HG03354 (cell line): Measurements from ENCODE around the gene TNXB.
"Not testable (repeated sequence)": the region's sequence is repeated elsewhere in the genome, so short reads cannot be mapped to it uniquely, and the experiment has no call there.

Source experiments
- ATAC-seq: cut with Tn5 transposase; IDR thresholded peaks from one replicate; pipeline ENCODE4 v1.9.1; 2021; ENCODE audit warnings: mild to moderate bottlenecking; ENCODE audit not compliant: unreplicated experiment, poor library complexity, severe bottlenecking

The TNXB gene

DNA sequence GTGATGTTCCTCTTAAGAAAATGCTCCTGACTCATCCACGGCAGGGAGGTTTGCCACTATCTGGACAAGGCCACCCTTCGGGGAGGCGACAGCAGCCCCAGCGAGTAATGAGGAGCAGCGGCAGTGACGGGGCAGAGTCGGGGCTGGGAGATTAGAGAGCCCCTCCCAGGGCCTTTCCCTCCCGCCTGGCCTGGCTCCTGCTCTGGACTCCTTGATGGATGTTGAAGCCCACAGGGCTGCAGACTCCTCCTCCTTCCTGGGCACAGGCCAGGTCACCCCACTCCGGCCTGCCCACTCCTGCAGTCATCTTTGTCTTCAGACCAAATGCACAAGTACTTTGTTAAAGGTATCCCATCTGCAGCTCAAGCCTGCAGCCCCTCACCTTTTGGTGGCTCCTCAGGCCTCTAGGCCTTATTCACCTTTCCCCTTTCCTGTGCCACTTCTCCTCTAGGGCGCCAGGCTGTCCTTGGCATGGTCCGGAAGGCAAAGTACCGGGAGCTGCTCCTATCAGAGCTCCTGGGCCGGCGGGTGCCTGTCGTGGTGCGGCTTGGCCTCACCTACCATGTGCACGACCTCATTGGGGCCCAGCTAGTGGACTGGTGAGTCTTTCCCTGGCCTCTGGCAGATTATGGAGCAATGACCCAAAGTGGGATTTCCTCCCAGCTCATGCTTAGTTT is 96.1 kb downstream of the TNXB start:
- ATAC-seq, result not testable (repeated sequence)

DNA sequence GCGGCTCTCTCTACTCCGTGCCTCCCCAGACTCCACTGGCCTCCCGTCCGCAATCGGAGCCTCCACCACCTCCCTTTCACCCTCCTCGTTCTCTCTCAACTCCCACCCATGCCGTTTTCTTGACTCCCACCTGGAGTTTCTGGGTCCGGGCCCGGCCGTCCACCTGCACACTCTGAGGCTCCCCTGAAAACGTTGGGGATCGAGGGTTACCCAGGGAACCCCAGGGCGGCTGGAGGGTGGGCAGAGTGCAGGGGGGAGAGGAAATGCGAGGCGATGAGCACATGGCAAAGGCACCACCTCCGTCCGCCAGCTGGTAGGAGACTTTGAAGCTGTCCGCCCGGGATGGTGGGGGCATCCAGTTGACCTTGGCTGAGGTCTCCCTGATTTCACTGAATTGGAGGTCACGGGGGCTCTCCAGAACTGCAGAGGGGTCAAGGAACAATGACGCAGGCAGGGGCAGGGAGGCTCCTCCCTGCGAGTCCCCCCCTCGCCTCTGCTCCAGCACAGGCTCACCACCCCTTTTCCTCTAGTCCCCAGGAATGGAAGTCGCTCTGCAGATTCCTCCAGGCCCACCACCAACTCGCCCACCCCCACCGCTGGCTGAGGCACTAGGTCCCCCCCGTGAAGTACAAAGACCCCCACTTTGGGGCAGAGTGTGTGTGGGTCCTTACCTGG is 98.1 kb downstream of the TNXB start:
- not testable (repeated sequence) for ATAC-seq

DNA sequence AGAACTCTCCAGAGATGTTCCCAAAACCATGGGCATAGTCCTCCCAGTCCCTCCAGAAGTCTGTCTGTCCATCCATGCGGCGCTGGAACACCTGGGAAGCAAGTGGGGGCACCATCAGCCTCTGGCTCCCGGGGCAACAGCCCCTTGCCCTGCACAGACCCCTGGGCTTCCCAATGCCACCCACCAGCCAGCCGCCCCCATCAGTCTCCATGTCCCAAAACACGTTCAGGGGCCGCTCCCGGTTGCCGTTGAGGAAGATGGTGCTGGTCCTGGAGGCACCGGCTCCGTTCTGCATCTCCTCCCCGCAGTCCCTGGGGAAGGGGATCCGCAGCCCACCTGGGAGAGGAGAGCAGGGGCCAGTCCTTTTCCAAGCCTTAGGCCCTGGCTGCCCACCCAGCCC is 99.6 kb downstream of the TNXB start:
- ATAC-seq, result not testable (repeated sequence)

DNA sequence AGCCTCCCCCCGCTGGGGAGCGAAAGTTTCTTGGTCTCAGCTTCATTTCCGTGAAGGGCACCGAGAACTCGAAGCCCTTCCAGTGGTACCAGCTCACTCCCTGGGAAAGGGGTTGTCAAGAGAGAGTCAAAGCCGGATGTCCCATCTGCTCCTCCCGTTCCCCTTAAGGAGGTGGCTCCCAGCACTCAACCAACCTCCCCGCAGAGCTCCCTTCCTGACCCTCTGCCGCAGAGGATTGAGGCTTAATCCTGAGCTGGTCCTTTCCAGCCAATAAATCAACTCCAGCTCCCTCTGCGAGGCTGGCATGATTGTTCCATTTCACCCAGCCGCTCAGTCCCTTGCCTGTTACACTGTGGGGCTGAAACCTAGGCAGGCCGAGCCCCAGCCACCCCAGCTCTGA is 100.5 kb downstream of the TNXB start:
- ATAC-seq, result not testable (repeated sequence)

DNA sequence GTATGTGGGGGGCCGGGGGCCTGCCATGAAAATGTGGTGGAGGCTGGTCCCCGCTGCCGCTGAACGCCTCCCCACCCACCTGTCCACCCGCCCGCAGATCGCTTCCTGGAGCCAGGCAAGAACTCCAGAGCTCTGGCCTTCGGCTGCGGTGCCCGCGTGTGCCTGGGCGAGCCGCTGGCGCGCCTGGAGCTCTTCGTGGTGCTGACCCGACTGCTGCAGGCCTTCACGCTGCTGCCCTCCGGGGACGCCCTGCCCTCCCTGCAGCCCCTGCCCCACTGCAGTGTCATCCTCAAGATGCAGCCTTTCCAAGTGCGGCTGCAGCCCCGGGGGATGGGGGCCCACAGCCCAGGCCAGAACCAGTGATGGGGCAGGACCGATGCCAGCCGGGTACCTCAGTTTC is 101.1 kb downstream of the TNXB start:
- not testable (repeated sequence) for ATAC-seq

DNA sequence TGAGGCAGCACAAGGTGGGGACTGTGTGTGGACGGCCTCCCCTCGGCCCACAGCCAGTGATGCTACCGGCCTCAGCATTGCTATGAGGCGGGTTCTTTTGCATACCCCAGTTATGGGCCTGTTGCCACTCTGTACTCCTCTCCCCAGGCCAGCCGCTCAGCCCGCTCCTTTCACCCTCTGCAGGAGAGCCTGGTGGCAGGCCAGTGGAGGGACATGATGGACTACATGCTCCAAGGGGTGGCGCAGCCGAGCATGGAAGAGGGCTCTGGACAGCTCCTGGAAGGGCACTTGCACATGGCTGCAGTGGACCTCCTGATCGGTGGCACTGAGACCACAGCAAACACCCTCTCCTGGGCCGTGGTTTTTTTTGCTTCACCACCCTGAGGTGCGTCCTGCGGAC is 102.1 kb downstream of the TNXB start:
- not testable (repeated sequence) for ATAC-seq

DNA sequence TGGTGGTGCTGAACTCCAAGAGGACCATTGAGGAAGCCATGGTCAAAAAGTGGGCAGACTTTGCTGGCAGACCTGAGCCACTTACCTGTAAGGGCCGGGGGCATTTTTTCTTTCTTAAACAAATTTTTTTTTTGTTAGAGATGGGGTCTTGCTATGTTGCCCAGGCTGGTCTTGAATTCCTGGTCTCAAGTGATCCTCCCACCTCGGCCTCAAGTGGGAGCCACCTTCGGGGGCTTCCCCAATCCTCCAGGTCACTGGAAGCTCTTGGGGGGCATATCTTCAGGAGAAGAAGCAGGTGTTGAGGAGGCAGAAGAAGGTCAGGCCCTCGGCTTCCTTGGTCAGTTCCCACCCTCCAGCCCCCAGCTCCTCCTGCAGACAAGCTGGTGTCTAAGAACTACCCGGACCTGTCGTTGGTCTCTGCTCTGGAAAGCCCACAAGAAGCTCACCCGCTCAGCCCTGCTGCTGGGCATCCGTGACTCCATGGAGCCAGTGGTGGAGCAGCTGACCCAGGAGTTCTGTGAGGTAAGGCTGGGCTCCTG is 103.1 kb downstream of the TNXB start:
- not testable (repeated sequence) for ATAC-seq

DNA sequence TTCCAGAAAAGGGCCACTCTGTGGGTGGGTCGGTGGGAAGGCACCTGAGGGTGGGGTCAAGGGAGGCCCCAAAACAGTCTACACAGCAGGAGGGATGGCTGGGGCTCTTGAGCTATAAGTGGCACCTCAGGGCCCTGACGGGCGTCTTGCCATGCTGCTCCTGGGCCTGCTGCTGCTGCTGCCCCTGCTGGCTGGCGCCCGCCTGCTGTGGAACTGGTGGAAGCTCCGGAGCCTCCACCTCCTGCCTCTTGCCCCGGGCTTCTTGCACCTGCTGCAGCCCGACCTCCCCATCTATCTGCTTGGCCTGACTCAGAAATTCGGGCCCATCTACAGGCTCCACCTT is 103.6 kb downstream of the TNXB start:
- not testable (repeated sequence) for ATAC-seq

DNA sequence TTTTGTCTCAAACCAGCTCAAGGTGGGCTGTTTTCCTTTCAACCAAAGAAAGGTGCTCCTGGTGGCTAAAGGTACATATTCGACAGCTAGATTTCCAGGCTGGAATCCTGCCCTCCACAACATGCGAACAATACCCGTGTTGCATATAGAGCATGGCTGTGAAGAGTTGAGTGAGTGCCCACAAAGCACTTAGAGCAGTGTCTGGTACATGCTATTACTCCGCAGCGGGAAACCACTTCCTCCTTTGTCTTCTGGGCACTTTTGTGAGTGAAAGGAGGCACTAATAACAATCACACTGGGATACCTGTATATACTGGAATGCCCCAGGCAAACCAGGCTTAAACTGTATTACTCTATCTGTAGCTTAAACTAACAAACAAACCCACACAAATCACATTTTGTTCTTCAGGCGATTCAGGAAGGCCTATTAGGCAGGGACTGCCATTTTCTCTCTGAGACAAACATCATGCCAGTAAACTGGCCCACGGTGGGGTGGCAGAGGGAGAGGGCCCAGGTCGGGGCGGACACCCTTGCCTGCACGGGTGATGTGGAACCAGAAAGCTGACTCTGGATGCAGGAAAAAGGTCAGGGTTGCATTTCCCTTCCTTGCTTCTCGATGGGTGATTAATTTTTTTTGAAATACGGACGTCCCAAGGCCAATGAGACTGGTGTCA is 104.1 kb downstream of the TNXB start:
- ATAC-seq, result not testable (repeated sequence)

DNA sequence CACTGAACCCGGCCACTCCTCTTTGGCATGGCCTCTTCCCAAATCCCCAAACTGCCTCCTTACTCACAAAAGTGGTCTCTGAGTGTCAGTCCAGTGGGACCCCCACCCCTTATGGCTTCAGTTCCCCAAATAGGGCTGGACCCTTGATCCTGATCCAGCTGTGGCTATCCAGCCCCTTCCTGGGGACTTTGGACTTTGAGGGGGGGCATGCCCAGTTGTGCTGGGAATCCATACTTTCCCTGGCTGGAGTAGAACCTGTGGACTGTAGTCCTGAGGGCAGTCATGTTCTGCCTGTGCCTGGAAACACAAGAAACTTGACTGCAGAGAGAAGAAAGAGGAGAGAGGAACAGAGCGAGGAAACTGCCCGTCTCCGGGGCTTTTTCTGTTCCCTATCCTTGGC is 104.7 kb downstream of the TNXB start:
- ATAC-seq, result not testable (repeated sequence)

DNA sequence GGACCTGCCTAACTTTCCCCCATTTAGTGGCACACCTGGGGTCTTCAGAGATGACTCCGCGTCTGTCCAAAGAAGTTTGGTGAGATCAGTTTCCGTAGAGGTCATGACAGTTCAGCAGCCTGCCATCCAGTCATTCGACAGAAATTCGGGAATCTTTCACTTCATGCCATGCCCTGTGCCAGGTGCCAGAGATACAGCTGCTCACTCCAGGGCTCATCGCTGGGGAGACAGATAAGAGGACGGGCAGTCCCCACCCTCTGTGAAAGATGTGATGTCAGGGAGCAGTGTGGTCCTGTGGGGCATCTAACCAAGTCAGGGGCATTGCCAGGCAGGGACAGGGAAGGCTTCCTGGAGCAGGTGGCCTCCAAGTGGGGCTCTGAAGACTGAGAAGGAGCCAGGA is 105.8 kb downstream of the TNXB start:
- ATAC-seq, result not testable (repeated sequence)

DNA sequence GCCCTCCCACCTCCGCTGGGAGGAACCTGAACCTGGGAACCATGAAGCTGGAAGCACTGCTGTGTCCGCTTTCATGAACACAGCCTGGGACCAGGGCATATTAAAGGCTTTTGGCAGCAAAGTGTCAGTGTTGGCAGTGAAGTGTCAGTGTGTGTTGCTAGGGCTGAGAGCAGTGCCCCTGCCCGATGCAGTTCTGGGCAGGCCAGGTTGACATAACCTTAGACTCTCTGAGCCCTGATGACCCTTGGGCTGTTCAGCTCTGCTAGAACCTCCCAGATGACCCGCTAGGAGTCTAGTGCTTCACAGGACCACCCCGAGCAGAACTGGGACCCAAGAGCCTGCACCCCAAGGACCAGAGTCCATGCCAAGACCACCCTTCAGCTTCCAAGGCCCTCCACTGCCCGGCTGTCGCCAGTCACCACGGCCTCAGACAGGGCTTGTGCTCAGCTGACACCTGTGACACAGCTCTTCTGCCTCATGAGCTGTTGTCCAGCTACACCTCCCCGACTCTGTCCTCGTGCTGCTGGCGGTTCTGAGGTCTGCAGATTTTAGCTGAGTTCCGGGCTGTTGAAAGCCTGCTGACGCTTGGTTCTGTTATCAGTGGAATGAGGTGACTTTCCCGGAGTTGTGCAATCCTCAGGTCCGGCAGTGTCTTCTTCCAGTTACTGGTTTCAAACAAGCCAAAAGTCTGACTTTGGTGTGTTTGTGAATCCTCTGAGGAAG is 106.4 kb downstream of the TNXB start:
- not testable (repeated sequence) for ATAC-seq

DNA sequence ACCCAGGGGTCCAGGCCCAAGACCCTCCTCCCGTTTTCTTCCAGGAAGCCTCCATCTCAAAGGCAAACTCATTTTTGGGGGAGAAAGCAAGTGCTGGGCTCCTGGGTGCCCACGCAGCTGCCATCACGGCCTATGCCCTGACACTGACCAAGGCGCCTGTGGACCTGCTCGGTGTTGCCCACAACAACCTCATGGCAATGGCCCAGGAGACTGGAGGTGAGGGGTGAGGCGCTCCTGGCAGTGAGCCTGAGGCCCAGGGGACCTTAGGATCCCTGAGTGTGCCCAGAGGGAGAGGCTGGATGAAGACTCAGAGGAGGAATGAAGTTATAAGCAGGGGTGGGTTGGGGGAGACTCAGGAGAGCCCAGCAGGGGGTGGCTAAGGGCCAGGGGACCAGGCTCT is 112.8 kb downstream of the TNXB start:
- ATAC-seq, result not testable (repeated sequence)

DNA sequence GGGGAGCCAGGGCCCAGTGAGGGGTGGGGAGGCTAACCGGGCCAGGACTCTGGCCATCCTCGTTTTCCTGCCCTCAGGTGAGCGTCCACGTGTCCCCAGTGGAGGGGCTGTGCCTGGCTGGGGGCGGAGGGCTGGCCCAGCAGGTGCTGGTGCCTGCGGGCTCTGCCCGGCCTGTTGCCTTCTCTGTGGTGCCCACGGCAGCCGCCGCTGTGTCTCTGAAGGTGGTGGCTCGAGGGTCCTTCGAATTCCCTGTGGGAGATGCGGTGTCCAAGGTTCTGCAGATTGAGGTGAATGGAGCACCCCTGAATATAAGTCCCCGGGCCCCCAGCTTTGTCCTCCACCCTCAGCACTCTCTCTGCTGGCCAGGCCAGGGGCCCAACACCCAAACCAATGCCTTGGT is 114.7 kb downstream of the TNXB start:
- not testable (repeated sequence) for ATAC-seq
